Midbrain (tissue), 1 donor: ENCODE measurements around the gene ISLR2.

Source experiments
- DNase-seq: peaks from one replicate; lab custom pipeline; 2025; lab: John Stamatoyannopoulos, UW

Gene ISLR2

GRCh38 chr15:74176262-74177214 is 46.2 kb downstream of the ISLR2 start:
- no peak for DNase-seq

GRCh38 chr15:74178326-74179100 is 48.1 kb downstream of the ISLR2 start:
- DNase-seq, result no peak

GRCh38 chr15:74179101-74179841 is 48.9 kb downstream of the ISLR2 start:
- no peak for DNase-seq

GRCh38 chr15:74179983-74180880 is 49.8 kb downstream of the ISLR2 start:
- no peak for DNase-seq

- DNase-seq, result no peak
Observed at GRCh38 chr15:74180881-74181602, 50.7 kb downstream of the ISLR2 start.

- DNase-seq, result no peak
Observed at GRCh38 chr15:74182131-74182530, 51.7 kb downstream of the ISLR2 start.

GRCh38 chr15:74184582-74185091 is 54.3 kb downstream of the ISLR2 start:
- no peak for DNase-seq

GRCh38 chr15:74185710-74186348 is 55.4 kb downstream of the ISLR2 start:
- DNase-seq, result no peak
